GM12801 (cell line): Measurements from ENCODE around the gene TTC28.

ENCODE experiments used
- CTCF ChIP-seq: IDR thresholded peaks from one replicate; pipeline ENCODE4 v1.5.1; 2011; ENCODE audit warnings: control low read depth; ENCODE audit not compliant: insufficient read length; ENCODE audit errors: extremely low read depth

The TTC28 gene

GRCh38 chr22:28480000-28480715 is 199.5 kb downstream of the TTC28 start:
- TF ChIP-seq CTCF, result no peak

DNA sequence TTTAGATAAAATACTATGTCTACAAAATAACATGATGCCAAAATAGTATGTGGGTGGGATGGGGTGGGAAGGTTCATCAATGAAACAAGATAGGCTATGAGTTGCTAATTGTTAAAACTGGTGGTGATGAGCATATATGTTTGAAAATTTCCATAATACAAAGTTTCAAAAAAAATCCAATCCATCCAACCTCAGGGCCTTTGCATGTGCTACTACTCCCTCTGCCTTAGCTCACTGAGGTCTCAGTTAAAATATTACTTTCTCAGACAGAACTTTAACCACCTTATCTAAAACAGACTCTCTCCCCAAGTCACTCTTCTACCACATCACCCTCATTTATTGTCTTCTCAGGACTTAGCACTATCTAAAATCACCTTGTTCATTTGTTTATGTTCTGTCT is 201.1 kb downstream of the TTC28 start:
- TF ChIP-seq CTCF, result no peak

- no peak for TF ChIP-seq CTCF
Observed at GRCh38 chr22:28477556-28477955, 202.1 kb downstream of the TTC28 start.

DNA sequence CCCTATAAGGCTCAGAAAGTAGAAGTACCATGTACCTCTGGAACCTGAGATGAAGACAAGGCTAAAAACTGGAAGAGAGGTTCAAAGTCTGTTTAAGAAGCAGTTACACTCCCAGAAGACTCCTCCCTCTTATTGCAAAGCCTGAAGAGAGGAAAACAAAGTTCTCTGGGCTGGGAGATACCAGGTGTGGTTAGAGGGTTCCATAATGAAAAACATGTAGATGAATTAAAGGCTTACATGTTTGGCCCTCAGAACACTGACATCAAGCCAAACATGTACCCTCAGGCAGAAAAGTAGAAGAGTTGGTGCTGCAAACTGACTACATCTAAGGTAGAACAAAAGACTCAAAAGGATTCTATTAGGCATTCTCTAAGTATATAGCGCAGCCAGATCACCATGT is 205.3 kb downstream of the TTC28 start:
- TF ChIP-seq CTCF, result no peak

GRCh38 chr22:28473258-28473657 is 206.4 kb downstream of the TTC28 start:
- no peak for TF ChIP-seq CTCF

DNA sequence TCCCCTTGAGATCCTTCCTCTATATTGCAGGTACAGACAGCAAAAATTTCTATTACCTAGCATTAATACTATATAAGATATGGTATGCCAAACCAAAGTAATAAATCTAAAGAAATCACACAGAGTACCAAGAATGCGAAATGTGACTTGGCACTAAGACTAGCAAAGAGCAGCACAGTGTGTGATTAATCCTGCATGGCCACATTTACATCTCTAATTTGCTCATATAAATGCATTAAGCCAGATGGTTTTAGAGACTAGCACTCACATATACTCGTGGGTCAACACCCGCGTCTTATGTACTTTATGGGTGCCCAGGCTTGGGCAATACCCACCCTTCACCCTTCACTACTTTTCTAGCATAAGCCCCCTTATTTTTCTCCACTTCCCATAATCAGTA is 213.2 kb downstream of the TTC28 start:
- no peak for TF ChIP-seq CTCF

GRCh38 chr22:28465841-28466240 is 213.8 kb downstream of the TTC28 start:
- no peak for TF ChIP-seq CTCF
